ENCODE measurements around the gene SMAD3. TPM values are rescaled to one million over a fixed set of nuclear protein-coding genes. Genes with fewer than 3 reads are reported as not detected.
"Not testable (repeated sequence)": the region's sequence is repeated elsewhere in the genome, so short reads cannot be mapped to it uniquely, and the experiment has no call there.

The SMAD3 gene
- total RNA-seq, 4 donors from 2014 or later: 21.2 to 32.3 (median 24.2) TPM

GRCh38 chr15:67120009-67120838, 54.8 kb downstream of the SMAD3 start:
- Histone ChIP-seq H3K36me3 (no peaks in the 10 kb centered on the region), H3K4me1 (peaks cover 79 to 90% (median 86%) of the 10 kb centered on the region in 4 donors), H3K27me3 (no peaks in the 10 kb centered on the region), H3K4me3 (peak overlapping the region in 3 of 4 donors; percentile 45 to 51 (median 48)), H3K9me3 (no peaks in the 10 kb centered on the region), H3K27ac (replicated peaks in 1 of 4) (peak overlapping the region; percentile 84 to 90 (median 86))
- 80% methylated on average over 9 of the region's 9 CpGs for WGBS
- DNase-seq (ENCODE audit: extremely low spot score): no peak
- intact Hi-C loops (cut with DNase I): no loop called here
- TF ChIP-seq EP300 (IDR thresholded peaks at IDR 0.05): no peak
- TF ChIP-seq CTCF (IDR thresholded peaks at IDR 0.05): no peak
- no peak for TF ChIP-seq POLR2AphosphoS5 (IDR thresholded peaks at IDR 0.05)

- H3K4me1 ChIP-seq: peaks cover 79 to 90% (median 86%) of the 10 kb centered on the region in 4 donors
- WGBS: 23% methylated on average over 19 of the region's 27 CpGs
- intact Hi-C loops (cut with DNase I): no loop called here
- no peaks in the 10 kb centered on the region for H3K27me3 ChIP-seq
- no peaks in the 10 kb centered on the region for H3K36me3 ChIP-seq
- H3K27ac ChIP-seq (replicated peaks in 1 of 4): peak overlapping the region; percentile 84 to 90 (median 86)
- peak overlapping the region; percentile 41 to 51 (median 46) for H3K4me3 ChIP-seq
- DNase-seq (ENCODE audit: extremely low spot score): peak; percentile 98
- TF ChIP-seq POLR2A (IDR thresholded peaks at IDR 0.05; ENCODE audit: low read depth): no peak
- no peak for TF ChIP-seq EP300 (IDR thresholded peaks at IDR 0.05)
- peak; percentile 70 to 87 for TF ChIP-seq POLR2AphosphoS5 (IDR thresholded peaks at IDR 0.05)
- peak in 1 of 3 experiments; percentile 3 for TF ChIP-seq CTCF (IDR thresholded peaks at IDR 0.05)
- no peaks in the 10 kb centered on the region for H3K9me3 ChIP-seq
Measured at GRCh38 chr15:67120839-67121643, 55.6 kb downstream of the SMAD3 start.

- intact Hi-C loops (cut with DNase I): no loop called here
- H3K27me3 ChIP-seq: no peaks in the 10 kb centered on the region
- no peaks in the 10 kb centered on the region for H3K36me3 ChIP-seq
- H3K4me3 ChIP-seq: peak overlapping the region; percentile 41 to 51 (median 46)
- WGBS: 81% methylated on average over 10 of the region's 10 CpGs
- no peaks in the 10 kb centered on the region for H3K9me3 ChIP-seq
- no peak for DNase-seq (ENCODE audit: extremely low spot score)
- H3K4me1 ChIP-seq: peaks cover 79 to 90% (median 86%) of the 10 kb centered on the region in 4 donors
- TF ChIP-seq POLR2A (IDR thresholded peaks at IDR 0.05; ENCODE audit: low read depth): no peak
- no peak for TF ChIP-seq POLR2AphosphoS5 (IDR thresholded peaks at IDR 0.05)
- no peak for TF ChIP-seq EP300 (IDR thresholded peaks at IDR 0.05)
- TF ChIP-seq CTCF (IDR thresholded peaks at IDR 0.05): no peak
- peak overlapping the region; percentile 84 to 90 (median 86) for H3K27ac ChIP-seq (replicated peaks in 1 of 4)
Measured at GRCh38 chr15:67121644-67122605, 56.5 kb downstream of the SMAD3 start.

- Histone ChIP-seq H3K27ac (replicated peaks in 1 of 4) (peak overlapping the region; percentile 84 to 90 (median 86)), H3K4me1 (peaks cover 79 to 90% (median 86%) of the 10 kb centered on the region in 4 donors)
- H3K4me3 ChIP-seq; DNase-seq (ENCODE audit: extremely low spot score); H3K9me3 ChIP-seq; H3K27me3 ChIP-seq; H3K36me3 ChIP-seq; intact Hi-C loops (cut with DNase I): not testable (repeated sequence)
- WGBS: 75% methylated on average over 5 of the region's 5 CpGs
Measured at GRCh38 chr15:67122816-67123215, 57.4 kb downstream of the SMAD3 start.

- intact Hi-C loops (cut with DNase I); H3K27me3 ChIP-seq; H3K9me3 ChIP-seq; DNase-seq (ENCODE audit: extremely low spot score); H3K4me3 ChIP-seq; H3K36me3 ChIP-seq: not testable (repeated sequence)
- H3K27ac ChIP-seq (replicated peaks in 1 of 4): peak overlapping the region; percentile 81 to 90 (median 85)
- H3K4me1 ChIP-seq: peaks cover 79 to 90% (median 87%) of the 10 kb centered on the region in 4 donors
- 91% methylated on average over 8 of the region's 8 CpGs for WGBS
Measured at GRCh38 chr15:67123291-67123690, 57.9 kb downstream of the SMAD3 start.

Measured in esophagus muscularis mucosa (tissue), 4 donors.